Stimulated activated CD8-positive, alpha-beta memory T cell treated with anti-CD3 and anti-CD28 coated beads, Interleukin-15, amount 100 ng/mL, for 48 hours (primary cell): ENCODE measurements around the gene NUDT7.

ENCODE experiments used
- DNase-seq, 2 donors: peaks; one replicate each; pipeline ENCODE4 v3.0.0-alpha.2; 2020; ENCODE audit warnings: low read depth in 2 of 2

The NUDT7 gene

GRCh38 chr16:77724174-77724573, 1.9 kb downstream of the NUDT7 start:
- no peak for DNase-seq

- no peak for DNase-seq
These were observed 7.6 kb downstream of the NUDT7 start for GRCh38 chr16:77729951-77730350.

- no peak for DNase-seq
These were observed 10.1 kb downstream of the NUDT7 start for GRCh38 chr16:77732241-77732946.

- no peak for DNase-seq
These were observed 14.6 kb downstream of the NUDT7 start for GRCh38 chr16:77736879-77737278.

- DNase-seq: no peak
These were observed 16.6 kb downstream of the NUDT7 start for GRCh38 chr16:77738706-77739558.

GRCh38 chr16:77739559-77739892, 17.2 kb downstream of the NUDT7 start:
- no peak for DNase-seq

GRCh38 chr16:77744141-77744540, 21.8 kb downstream of the NUDT7 start:
- no peak for DNase-seq

- DNase-seq: no peak
These were observed 23.7 kb downstream of the NUDT7 start for GRCh38 chr16:77745972-77746371.

GRCh38 chr16:77748421-77749005, 26.2 kb downstream of the NUDT7 start:
- no peak for DNase-seq

GRCh38 chr16:77749415-77749814, 27.1 kb downstream of the NUDT7 start:
- no peak for DNase-seq

GRCh38 chr16:77758046-77758445, 35.7 kb downstream of the NUDT7 start:
- DNase-seq: no peak

- DNase-seq: no peak
These were observed 36.2 kb downstream of the NUDT7 start for GRCh38 chr16:77758508-77758907.

- no peak for DNase-seq
These were observed 36.9 kb downstream of the NUDT7 start for GRCh38 chr16:77759201-77759600.

- no peak for DNase-seq
These were observed 37.5 kb downstream of the NUDT7 start for GRCh38 chr16:77759821-77760220.

GRCh38 chr16:77760800-77761199, 38.5 kb downstream of the NUDT7 start:
- DNase-seq: no peak

GRCh38 chr16:77761204-77761603, 38.9 kb downstream of the NUDT7 start:
- no peak for DNase-seq

GRCh38 chr16:77762262-77762661, 39.9 kb downstream of the NUDT7 start:
- DNase-seq: no peak

GRCh38 chr16:77763994-77764393, 41.7 kb downstream of the NUDT7 start:
- DNase-seq: no peak

- DNase-seq: no peak
These were observed 44.9 kb downstream of the NUDT7 start for GRCh38 chr16:77767211-77767610.

GRCh38 chr16:77767826-77768225, 45.5 kb downstream of the NUDT7 start:
- DNase-seq: no peak

GRCh38 chr16:77775911-77776909, 53.9 kb downstream of the NUDT7 start:
- DNase-seq: no peak

GRCh38 chr16:77777745-77778144, 55.4 kb downstream of the NUDT7 start:
- no peak for DNase-seq
